ENCODE results near the gene OGFOD3. TPM values are rescaled to one million over a fixed set of nuclear protein-coding genes. Genes with fewer than 3 reads are reported as not detected.

OGFOD3 gene
- total RNA-seq, 4 donors from 2014 or later = 25.8 to 72.1 (median 27.7) TPM

DNA sequence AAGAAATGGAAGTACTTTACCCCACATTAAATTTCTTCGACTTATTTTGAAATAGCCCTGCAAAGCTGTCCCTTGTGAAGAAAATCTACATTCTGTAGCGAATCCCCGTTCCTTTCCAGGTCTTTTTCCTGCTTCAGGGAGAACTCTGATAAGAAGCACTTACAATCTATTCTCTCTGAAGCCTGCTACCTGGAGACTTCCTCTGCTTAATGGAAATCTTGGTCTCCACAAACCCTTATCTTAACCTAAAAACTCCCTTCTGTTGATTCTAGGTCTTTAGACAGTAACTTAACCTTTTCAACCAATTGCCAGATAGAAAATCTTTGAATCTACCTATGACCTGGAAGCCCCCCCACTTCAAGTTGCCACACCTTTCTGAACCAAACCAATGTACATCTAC lies 33.8 kb upstream of the OGFOD3 start:
- Histone ChIP-seq H3K4me3 (no peak overlapping the region), H3K27ac (peak overlapping the region in 2 of 4 donors; percentile 84 to 90), H3K4me1 (peaks cover 17 to 22% of the 10 kb centered on the region in 2 donors), H3K9me3 (no peaks in the 10 kb centered on the region), H3K27me3 (no peaks in the 10 kb centered on the region), H3K36me3 (no peaks in the 10 kb centered on the region)
- in situ Hi-C loops (cut with MboI; ENCODE audit: low sequenced_read_pairs in 4 of 4) (no loop called here), intact Hi-C loops (cut with DNase I; ENCODE audit: low total_unique reads) (loop anchor here (10.0 kb wide), 1 partner anchor 527 kb away; the partner anchor contains the start of gene MAFG)
- TF ChIP-seq POLR2A (IDR thresholded peaks at IDR 0.05) = no peak
- TF ChIP-seq, protein P1, sequence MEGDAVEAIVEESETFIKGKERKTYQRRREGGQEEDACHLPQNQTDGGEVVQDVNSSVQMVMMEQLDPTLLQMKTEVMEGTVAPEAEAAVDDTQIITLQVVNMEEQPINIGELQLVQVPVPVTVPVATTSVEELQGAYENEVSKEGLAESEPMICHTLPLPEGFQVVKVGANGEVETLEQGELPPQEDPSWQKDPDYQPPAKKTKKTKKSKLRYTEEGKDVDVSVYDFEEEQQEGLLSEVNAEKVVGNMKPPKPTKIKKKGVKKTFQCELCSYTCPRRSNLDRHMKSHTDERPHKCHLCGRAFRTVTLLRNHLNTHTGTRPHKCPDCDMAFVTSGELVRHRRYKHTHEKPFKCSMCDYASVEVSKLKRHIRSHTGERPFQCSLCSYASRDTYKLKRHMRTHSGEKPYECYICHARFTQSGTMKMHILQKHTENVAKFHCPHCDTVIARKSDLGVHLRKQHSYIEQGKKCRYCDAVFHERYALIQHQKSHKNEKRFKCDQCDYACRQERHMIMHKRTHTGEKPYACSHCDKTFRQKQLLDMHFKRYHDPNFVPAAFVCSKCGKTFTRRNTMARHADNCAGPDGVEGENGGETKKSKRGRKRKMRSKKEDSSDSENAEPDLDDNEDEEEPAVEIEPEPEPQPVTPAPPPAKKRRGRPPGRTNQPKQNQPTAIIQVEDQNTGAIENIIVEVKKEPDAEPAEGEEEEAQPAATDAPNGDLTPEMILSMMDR (IDR thresholded peaks at IDR 0.05 in 4 of 5, conservative IDR thresholded peaks at IDR 0.05 in 1 of 5) = no peak
- ATAC-seq = no peak
- no peak for DNase-seq

DNA sequence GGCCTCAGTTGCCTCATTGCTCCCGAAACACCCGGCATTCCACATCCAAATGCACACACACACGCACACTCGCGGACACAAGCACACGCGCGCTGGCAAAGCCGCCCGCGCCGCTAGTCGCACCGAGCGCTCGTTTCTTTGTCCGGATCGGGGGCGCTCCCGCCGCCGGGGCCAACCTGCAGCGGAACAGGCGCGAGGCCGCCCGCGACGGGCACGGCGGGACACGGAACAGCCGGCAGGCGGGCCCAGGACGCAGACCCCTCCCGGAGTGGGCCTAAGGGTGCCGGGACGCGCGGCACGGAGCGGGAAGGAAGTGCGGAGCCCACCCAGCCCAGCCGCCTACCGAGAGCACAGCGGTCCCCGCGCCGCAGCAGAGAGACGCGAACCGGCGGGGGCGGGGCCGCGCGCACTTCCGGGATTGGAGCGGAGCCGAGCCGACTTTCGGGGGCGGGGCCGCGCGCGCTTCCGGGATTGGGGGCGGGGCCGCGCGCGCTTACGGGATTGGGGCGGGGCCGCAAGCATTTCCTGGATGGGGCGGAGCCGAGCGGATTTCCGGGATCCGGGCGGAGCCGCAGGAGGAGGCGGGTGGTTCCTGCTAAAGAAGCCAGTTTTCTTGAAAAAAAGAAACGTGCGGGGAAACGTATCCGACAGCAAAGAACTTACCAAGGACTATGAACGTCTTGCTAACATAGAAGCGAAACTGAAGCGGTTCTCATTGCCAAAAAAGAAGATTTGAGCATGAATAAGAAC lies 32.1 kb upstream of the OGFOD3 start, which contains the start of gene CYBC1:
TSS of gene CYBC1 (minus strand) at position 396 of the 750 bp plus-strand sequence. CDS start 1,498 bp downstream, outside the sequence.
- Histone ChIP-seq H3K27ac (peak within 1 kb of the TSS; percentile 84 to 91 (median 89)), H3K27me3 (no peaks in the 10 kb centered on the region), H3K4me3 (peak within 1 kb of the TSS; percentile 67 to 100 (median 87)), H3K4me1 (peaks cover 10 to 24% of the 10 kb centered on the region in 2 donors), H3K36me3 (no peaks in the 10 kb centered on the region), H3K9me3 (no peaks in the 10 kb centered on the region)
- DNase-seq = peak; percentile 83 to 88
- intact Hi-C loops (cut with DNase I; ENCODE audit: low total_unique reads) (loop anchor here (1.0 to 10.0 kb wide), 4 partner anchors 43 to 600 kb away; partner anchors contain the start of genes MAFG and WDR45B), in situ Hi-C loops (cut with MboI; ENCODE audit: low sequenced_read_pairs in 4 of 4) (no loop called here)
- peak; percentile 94 to 95 for ATAC-seq
- TF ChIP-seq, protein P1 (IDR thresholded peaks at IDR 0.05 in 4 of 5, conservative IDR thresholded peaks at IDR 0.05 in 1 of 5) = no peak
- TF ChIP-seq POLR2A (IDR thresholded peaks at IDR 0.05) = peak; percentile 92 to 98

DNA sequence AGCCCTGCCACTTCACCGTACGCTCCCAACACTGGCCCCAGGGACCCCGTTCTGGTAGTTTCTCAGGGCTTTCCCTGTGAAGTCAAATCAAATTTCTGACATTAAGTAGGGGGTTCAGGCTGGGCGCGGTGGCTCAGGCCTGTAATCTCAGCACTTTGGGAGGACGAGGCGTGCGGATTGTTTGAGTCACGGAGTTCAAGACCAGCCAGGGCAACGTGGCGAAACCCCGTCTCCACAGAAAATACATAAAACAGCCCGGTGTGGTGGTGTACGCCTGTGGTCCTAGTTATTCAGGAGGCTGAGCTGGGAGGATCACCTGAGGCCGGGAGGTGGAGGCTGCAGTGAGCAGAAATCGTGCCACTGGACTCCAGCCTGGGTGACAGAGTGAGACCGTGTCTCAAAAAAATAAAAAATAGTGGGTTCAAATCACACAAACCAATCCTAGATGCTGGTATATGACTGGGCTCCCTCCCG lies 31.5 kb upstream of the OGFOD3 start:
- peak overlapping the region; percentile 84 to 91 (median 89) for H3K27ac ChIP-seq
- H3K36me3 ChIP-seq = no peaks in the 10 kb centered on the region
- ATAC-seq = peak in 1 of 2 donors; percentile 7
- H3K4me3 ChIP-seq = peak overlapping the region; percentile 67 to 100 (median 87)
- H3K9me3 ChIP-seq = no peaks in the 10 kb centered on the region
- DNase-seq = no peak
- TF ChIP-seq POLR2A (IDR thresholded peaks at IDR 0.05) = no peak
- TF ChIP-seq, protein P1 (IDR thresholded peaks at IDR 0.05 in 4 of 5, conservative IDR thresholded peaks at IDR 0.05 in 1 of 5) = no peak
- H3K27me3 ChIP-seq = no peaks in the 10 kb centered on the region
- in situ Hi-C loops (cut with MboI; ENCODE audit: low sequenced_read_pairs in 4 of 4) = no loop called here
- peaks cover 10 to 29% of the 10 kb centered on the region in 2 donors for H3K4me1 ChIP-seq
- intact Hi-C loops (cut with DNase I; ENCODE audit: low total_unique reads) = loop anchor here (1.0 to 10.0 kb wide), 4 partner anchors 43 to 601 kb away; partner anchors contain the start of genes MAFG and WDR45B

DNA sequence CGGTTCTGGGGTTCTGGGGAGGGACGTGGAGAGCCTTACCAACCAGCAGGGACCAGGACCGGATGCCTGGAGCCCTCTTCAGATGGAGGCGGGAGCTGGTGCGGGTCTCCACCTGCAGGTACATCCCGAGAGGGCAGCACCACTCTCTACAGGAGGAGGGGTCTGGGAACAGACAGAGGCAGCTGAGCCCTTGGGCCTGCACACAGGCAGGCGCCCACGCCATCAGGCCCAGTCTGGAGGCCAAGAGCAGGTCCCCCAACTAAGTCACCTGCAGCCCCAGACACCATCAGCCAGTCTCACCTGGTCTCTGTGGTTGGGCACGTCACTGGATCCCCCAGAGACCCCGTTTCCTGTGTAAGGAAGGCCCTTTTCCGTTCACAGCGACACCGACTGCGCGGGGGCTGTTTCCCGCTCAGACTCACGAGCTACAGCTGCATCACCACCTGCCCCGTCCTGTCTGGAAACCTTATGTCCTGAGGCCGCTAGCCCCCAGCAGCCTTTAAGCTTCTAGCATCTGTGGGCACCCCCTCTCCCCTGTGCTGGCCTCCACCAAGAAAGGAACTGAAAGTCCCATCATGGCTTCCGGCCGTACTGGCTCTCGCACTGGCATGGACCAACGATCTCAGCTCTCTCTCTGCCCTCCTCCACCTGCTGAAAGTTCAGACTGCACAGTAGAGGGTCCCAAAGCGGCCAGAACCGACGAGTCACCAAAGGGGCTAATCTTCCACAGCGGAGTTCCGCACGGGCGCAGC lies 30.9 kb upstream of the OGFOD3 start:
- Histone ChIP-seq H3K36me3 (no peaks in the 10 kb centered on the region), H3K27me3 (no peaks in the 10 kb centered on the region), H3K27ac (peak overlapping the region; percentile 84 to 91 (median 89)), H3K4me1 (peaks cover 10 to 29% of the 10 kb centered on the region in 2 donors), H3K4me3 (peak overlapping the region; percentile 67 to 100 (median 87)), H3K9me3 (no peaks in the 10 kb centered on the region)
- intact Hi-C loops (cut with DNase I; ENCODE audit: low total_unique reads) = no loop called here
- in situ Hi-C loops (cut with MboI; ENCODE audit: low sequenced_read_pairs in 4 of 4) = no loop called here
- TF ChIP-seq, protein P1 (IDR thresholded peaks at IDR 0.05 in 4 of 5, conservative IDR thresholded peaks at IDR 0.05 in 1 of 5) = no peak
- TF ChIP-seq POLR2A (IDR thresholded peaks at IDR 0.05) = no peak
- ATAC-seq = no peak
- no peak for DNase-seq

Measured in gastrocnemius medialis (tissue), 4 donors.